GM18868 (cell line): Measurements from ENCODE around the gene PPM1B.
"Not testable (repeated sequence)": the region's sequence is repeated elsewhere in the genome, so short reads cannot be mapped to it uniquely, and the experiment has no call there.

Experiments
- ATAC-seq: cut with Tn5 transposase; IDR thresholded peaks from one replicate; pipeline ENCODE4 v1.9.1; 2021; ENCODE audit warnings: mild to moderate bottlenecking, moderate library complexity; ENCODE audit not compliant: unreplicated experiment

Gene PPM1B

GRCh38 chr2:44246840-44247369, 78.2 kb downstream of the PPM1B start:
- ATAC-seq = no peak

GRCh38 chr2:44247924-44248323, 79.2 kb downstream of the PPM1B start:
- no peak for ATAC-seq

- not testable (repeated sequence) for ATAC-seq
These were observed 80.6 kb downstream of the PPM1B start for GRCh38 chr2:44249269-44249668.

GRCh38 chr2:44250376-44250775, 81.7 kb downstream of the PPM1B start:
- peak; percentile 76 for ATAC-seq

GRCh38 chr2:44254023-44254422, 85.3 kb downstream of the PPM1B start:
- ATAC-seq = no peak

- not testable (repeated sequence) for ATAC-seq
These were observed 87.0 kb downstream of the PPM1B start for GRCh38 chr2:44255704-44256103.

- not testable (repeated sequence) for ATAC-seq
These were observed 89.1 kb downstream of the PPM1B start for GRCh38 chr2:44257802-44258201.

- ATAC-seq = no peak
These were observed 98.7 kb downstream of the PPM1B start for GRCh38 chr2:44267269-44267795.

- no peak for ATAC-seq
These were observed 99.3 kb downstream of the PPM1B start for GRCh38 chr2:44267796-44268648.

- no peak for ATAC-seq
These were observed 101.2 kb downstream of the PPM1B start for GRCh38 chr2:44269831-44270230.

- ATAC-seq = no peak
These were observed 102.6 kb downstream of the PPM1B start for GRCh38 chr2:44271296-44271695.

- ATAC-seq = no peak
These were observed 104.4 kb downstream of the PPM1B start for GRCh38 chr2:44273076-44273475.

GRCh38 chr2:44273596-44273995, 104.9 kb downstream of the PPM1B start:
- ATAC-seq = no peak

- no peak for ATAC-seq
These were observed 107.2 kb downstream of the PPM1B start for GRCh38 chr2:44275927-44276303.

- ATAC-seq = no peak
These were observed 108.9 kb downstream of the PPM1B start for GRCh38 chr2:44277541-44277940.

GRCh38 chr2:44280869-44281268, 112.2 kb downstream of the PPM1B start:
- no peak for ATAC-seq
